Ishikawa (cell line): ENCODE results near the gene NDST3.

Experiments used
- CREB1 ChIP-seq: IDR thresholded peaks from 2 replicates; pipeline ENCODE4 v1.6.1; 2012; ENCODE audit warnings: low read depth
- EP300 ChIP-seq: IDR thresholded peaks from 2 replicates; pipeline ENCODE4 v1.6.1; 2012; ENCODE audit warnings: borderline replicate concordance
- TCF12 ChIP-seq: IDR thresholded peaks from 2 replicates; pipeline ENCODE4 v1.6.1; 2012; ENCODE audit warnings: low read depth
- TF ChIP-seq, protein P1 (sequence below): IDR thresholded peaks from 2 replicates; pipeline ENCODE4 v1.6.1; 2012
- TF ChIP-seq, protein P2 (sequence below): IDR thresholded peaks from 2 replicates; pipeline ENCODE4 v1.6.1; 2012

GRCh38 chr4:117987464-117987863 is 46.8 kb upstream of the NDST3 start:
- TF ChIP-seq, protein P1, sequence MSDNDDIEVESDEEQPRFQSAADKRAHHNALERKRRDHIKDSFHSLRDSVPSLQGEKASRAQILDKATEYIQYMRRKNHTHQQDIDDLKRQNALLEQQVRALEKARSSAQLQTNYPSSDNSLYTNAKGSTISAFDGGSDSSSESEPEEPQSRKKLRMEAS = no peak
- TF ChIP-seq TCF12 = no peak
- TF ChIP-seq EP300 = no peak
- TF ChIP-seq CREB1 = no peak
- TF ChIP-seq, protein P2, sequence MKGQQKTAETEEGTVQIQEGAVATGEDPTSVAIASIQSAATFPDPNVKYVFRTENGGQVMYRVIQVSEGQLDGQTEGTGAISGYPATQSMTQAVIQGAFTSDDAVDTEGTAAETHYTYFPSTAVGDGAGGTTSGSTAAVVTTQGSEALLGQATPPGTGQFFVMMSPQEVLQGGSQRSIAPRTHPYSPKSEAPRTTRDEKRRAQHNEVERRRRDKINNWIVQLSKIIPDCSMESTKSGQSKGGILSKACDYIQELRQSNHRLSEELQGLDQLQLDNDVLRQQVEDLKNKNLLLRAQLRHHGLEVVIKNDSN = no peak
